B cell (primary cell): Measurements from ENCODE around the gene TRABD.

Source experiments
- EZH2 ChIP-seq: IDR thresholded peaks from 2 replicates; pipeline ENCODE4 v1.6.1; 2012; ENCODE audit warnings: borderline replicate concordance, low read depth, mild to moderate bottlenecking, moderate library complexity, low read length; ENCODE audit not compliant: insufficient read depth, poor library complexity, severe bottlenecking
- TF ChIP-seq, protein P1 (sequence below): fragments of 200-600 bp; IDR thresholded peaks from one replicate; pipeline ENCODE4 v1.8.0; 2022; ENCODE audit warnings: antibody characterized with exemption, mild to moderate bottlenecking

DNA sequence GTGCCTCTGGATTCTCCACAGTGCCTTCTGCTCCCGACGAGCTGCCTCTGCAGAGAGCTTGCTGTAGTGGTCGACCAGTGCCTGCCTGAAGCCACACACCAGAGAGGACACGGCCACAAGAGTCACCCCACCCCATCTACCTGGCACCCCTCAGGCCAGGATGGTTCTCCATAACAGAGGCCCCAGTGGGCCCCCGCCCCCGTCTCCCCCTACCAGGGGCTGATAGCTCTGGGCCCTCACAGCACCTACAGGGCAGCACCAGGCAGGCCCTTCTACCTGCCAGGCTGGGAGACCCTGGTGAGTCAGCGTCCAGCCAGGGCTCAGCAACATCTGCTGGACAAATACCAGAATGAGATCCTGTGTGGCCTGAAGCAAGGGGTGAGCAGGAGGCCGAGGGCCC, 36.8 kb downstream of the TRABD start:
- TF ChIP-seq, protein P1, sequence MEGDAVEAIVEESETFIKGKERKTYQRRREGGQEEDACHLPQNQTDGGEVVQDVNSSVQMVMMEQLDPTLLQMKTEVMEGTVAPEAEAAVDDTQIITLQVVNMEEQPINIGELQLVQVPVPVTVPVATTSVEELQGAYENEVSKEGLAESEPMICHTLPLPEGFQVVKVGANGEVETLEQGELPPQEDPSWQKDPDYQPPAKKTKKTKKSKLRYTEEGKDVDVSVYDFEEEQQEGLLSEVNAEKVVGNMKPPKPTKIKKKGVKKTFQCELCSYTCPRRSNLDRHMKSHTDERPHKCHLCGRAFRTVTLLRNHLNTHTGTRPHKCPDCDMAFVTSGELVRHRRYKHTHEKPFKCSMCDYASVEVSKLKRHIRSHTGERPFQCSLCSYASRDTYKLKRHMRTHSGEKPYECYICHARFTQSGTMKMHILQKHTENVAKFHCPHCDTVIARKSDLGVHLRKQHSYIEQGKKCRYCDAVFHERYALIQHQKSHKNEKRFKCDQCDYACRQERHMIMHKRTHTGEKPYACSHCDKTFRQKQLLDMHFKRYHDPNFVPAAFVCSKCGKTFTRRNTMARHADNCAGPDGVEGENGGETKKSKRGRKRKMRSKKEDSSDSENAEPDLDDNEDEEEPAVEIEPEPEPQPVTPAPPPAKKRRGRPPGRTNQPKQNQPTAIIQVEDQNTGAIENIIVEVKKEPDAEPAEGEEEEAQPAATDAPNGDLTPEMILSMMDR, result no peak
- no peak for TF ChIP-seq EZH2
